ENCODE results near the gene SLC9A5. TPM values are rescaled to one million over a fixed set of nuclear protein-coding genes. Genes with fewer than 3 reads are reported as not detected.

SLC9A5 gene
- total and polyA plus RNA-seq, 9 of the 15 experiments (the other 6 are each of a cell fraction or from before 2014, with no cell fraction given): 0.06 to 3.1 (median 1.2) TPM

DNA sequence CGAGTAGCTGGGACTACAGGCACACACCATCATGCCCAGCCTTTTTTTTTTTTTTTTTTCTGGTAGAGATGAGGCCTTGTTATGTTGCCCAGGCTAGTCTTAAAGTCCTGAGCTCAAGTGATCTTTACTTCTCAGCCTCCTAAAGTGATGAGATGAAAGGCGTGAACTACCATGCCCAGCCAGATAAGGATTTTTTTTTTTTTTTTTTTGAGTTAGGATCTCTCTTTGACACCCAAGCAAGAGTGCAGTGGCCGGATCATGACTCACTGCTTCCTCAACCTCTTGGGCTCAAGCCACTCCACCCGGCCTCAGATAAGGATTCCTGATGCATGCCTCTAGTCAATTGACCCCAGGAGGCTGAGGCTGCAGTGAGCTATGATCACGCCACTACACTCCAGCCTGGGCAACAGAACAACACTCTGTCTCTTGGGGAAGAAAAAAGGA lies 19.4 kb downstream of the SLC9A5 start (continued):
- TF ChIP-seq TEAD1 (CRISPR knock-in tag; IDR thresholded peaks at IDR 0.05) (0 out of 4 replicates have a peak, but pooled peaks of 1 of the 2 experiments have one; percentile 11), SMARCC2 (IDR thresholded peaks at IDR 0.05; ENCODE audit: low read depth) (peak; percentile 91), RFX5 (IDR thresholded peaks at IDR 0.05; ENCODE audit: low read depth, low read length) (no peak), IRF2 (CRISPR knock-in tag; IDR thresholded peaks at IDR 0.05) (no peak), KDM2B (CRISPR knock-in tag; IDR thresholded peaks at IDR 0.05) (no peak), ZNF785 (CRISPR knock-in tag; IDR thresholded peaks at IDR 0.05) (no peak), ARID1B (IDR thresholded peaks at IDR 0.05) (peak; percentile 97), BMI1 (IDR thresholded peaks at IDR 0.05; ENCODE audit: low read length) (no peak), PHF21A (IDR thresholded peaks at IDR 0.05; ENCODE audit: borderline replicate concordance, low read depth) (peak; percentile 72; the same call in 1 of the 2 replicates), ZNF696 (CRISPR knock-in tag; conservative IDR thresholded peaks at IDR 0.05) (no peak), POLR2G (IDR thresholded peaks at IDR 0.05; ENCODE audit: low read depth, low read length) (no peak), GATAD2B (IDR thresholded peaks at IDR 0.05; ENCODE audit: borderline replicate concordance) (no peak), CHD4 (IDR thresholded peaks at IDR 0.05; ENCODE audit: insufficient read depth, insufficient replicate concordance, low read depth, low read length, poor library complexity, severe bottlenecking) (no peak), ZNF263 (CRISPR knock-in tag; IDR thresholded peaks at IDR 0.05; ENCODE audit: borderline replicate concordance) (no peak), PHTF2 (CRISPR knock-in tag; IDR thresholded peaks at IDR 0.05) (no peak), CC2D1A (IDR thresholded peaks at IDR 0.05) (peak; percentile 87; the same call in 1 of the 2 replicates), RAD51 (IDR thresholded peaks at IDR 0.05; ENCODE audit: borderline replicate concordance, low read depth) (no peak), IFI16 (CRISPR knock-in tag; IDR thresholded peaks at IDR 0.05) (no peak), ARNT (IDR thresholded peaks at IDR 0.05) (peak; percentile 88 to 91), SRSF7 (optimal IDR thresholded peaks at IDR 0.05; ENCODE audit: low read depth, low read length) (no peak), CREB1 (IDR thresholded peaks at IDR 0.05) (peak; percentile 8; the same call in 1 of the 2 replicates), CREB1 (CRISPR knock-in tag; IDR thresholded peaks at IDR 0.05) (no peak), NCOR1 (IDR thresholded peaks at IDR 0.05) (peak; percentile 83), ZFP1 (CRISPR knock-in tag; IDR thresholded peaks at IDR 0.05) (no peak), ETV5 (CRISPR knock-in tag; IDR thresholded peaks at IDR 0.05; ENCODE audit: low read depth) (peak; percentile 50; the same call in 1 of the 2 replicates), NCOA6 (IDR thresholded peaks at IDR 0.05) (no peak), STAG1 (CRISPR knock-in tag; IDR thresholded peaks at IDR 0.05; ENCODE audit: borderline replicate concordance) (no peak), ZNF282 (CRISPR knock-in tag; IDR thresholded peaks at IDR 0.05) (no peak), NRF1 (conservative IDR thresholded peaks at IDR 0.05 in 1 of 2, IDR thresholded peaks at IDR 0.05 in 1 of 2) (peak; percentile 43 to 62), TEAD4 (IDR thresholded peaks at IDR 0.05; ENCODE audit: low read length) (peak; percentile 82), TEAD4 (CRISPR knock-in tag; IDR thresholded peaks at IDR 0.05; ENCODE audit: borderline replicate concordance) (no peak)
- TF ChIP-seq, protein P1, sequence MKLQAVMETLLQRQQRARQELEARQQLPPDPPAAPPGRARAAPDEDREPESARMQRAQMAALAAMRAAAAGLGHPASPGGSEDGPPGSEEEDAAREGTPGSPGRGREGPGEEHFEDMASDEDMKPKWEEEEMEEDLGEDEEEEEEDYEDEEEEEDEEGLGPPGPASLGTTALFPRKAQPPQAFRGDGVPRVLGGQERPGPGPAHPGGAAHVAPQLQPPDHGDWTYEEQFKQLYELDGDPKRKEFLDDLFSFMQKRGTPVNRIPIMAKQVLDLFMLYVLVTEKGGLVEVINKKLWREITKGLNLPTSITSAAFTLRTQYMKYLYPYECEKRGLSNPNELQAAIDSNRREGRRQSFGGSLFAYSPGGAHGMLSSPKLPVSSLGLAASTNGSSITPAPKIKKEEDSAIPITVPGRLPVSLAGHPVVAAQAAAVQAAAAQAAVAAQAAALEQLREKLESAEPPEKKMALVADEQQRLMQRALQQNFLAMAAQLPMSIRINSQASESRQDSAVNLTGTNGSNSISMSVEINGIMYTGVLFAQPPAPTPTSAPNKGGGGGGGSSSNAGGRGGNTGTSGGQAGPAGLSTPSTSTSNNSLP (IDR thresholded peaks at IDR 0.05; ENCODE audit: borderline replicate concordance, low read depth, low read length): peak; percentile 47; the same call in 1 of the 2 replicates
- TF ChIP-seq, protein P2, sequence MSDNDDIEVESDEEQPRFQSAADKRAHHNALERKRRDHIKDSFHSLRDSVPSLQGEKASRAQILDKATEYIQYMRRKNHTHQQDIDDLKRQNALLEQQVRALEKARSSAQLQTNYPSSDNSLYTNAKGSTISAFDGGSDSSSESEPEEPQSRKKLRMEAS (CRISPR knock-in tag; IDR thresholded peaks at IDR 0.05): peak; percentile 45; the same call in 1 of the 2 replicates

Measured in K562 (cell line).